H1 (cell line): ENCODE measurements around the gene SPOCK3. TPM values are rescaled to one million over a fixed set of nuclear protein-coding genes. Genes with fewer than 3 reads are reported as not detected.

Source experiments
- CTCF ChIA-PET: fragments of 300-600 bp; sonication (Branson Sonifier 250); formaldehyde crosslinking; loops from one replicate; lab custom pipeline; 2021; ENCODE audit not compliant: partially characterized antibody; lab: Charles Lee
- POLR2A ChIA-PET: fragments of 300-600 bp; sonication (Branson Sonifier 250); formaldehyde crosslinking; loops from one replicate; lab custom pipeline; 2021; ENCODE audit warnings: inconsistent platforms; ENCODE audit not compliant: partially characterized antibody; lab: Charles Lee
- DNase-seq, 2 experiments: peaks; one replicate each; pipeline versions ENCODE4 v3.0.0 to v3.0.0-alpha.2; 2010 to 2022; ENCODE audit warnings: low spot score in 2 of 2, low read depth in 1 of 2, mixed read lengths in 1 of 2
- FAIRE-seq: peaks from 2 replicates; lab custom pipeline; 2011; peaks lifted over from hg19 to GRCh38; lab: Jason Lieb, UNC
- H2AFZ ChIP-seq: 2 replicates; pipeline ENCODE4 v1.8.1; 2012; ENCODE audit warnings: low read length, inconsistent platforms
- H2AK5ac ChIP-seq: 2 replicates; pipeline ENCODE4 v1.6.1; 2013; ENCODE audit warnings: low read depth, low read length
- H2BK120ac ChIP-seq: replicated peaks from 2 replicates; pipeline ENCODE3; 2013; ENCODE audit warnings: low read depth, low read length, inconsistent platforms
- H2BK12ac ChIP-seq: 2 replicates; pipeline ENCODE4 v1.6.1; 2013; ENCODE audit warnings: low read depth, low read length
- H2BK15ac ChIP-seq: 2 replicates; pipeline ENCODE4 v1.6.1; 2013; ENCODE audit warnings: low read length
- H2BK20ac ChIP-seq: 2 replicates; pipeline ENCODE4 v1.6.1; 2013; ENCODE audit warnings: low read length
- H2BK5ac ChIP-seq: 2 replicates; pipeline ENCODE4 v1.6.1; 2013; ENCODE audit warnings: low read depth, low read length
- H3K14ac ChIP-seq: 2 replicates; pipeline ENCODE4 v1.6.1; 2013; ENCODE audit warnings: inconsistent platforms; ENCODE audit not compliant: insufficient read length
- H3K18ac ChIP-seq: 2 replicates; pipeline ENCODE4 v1.6.1; 2013; ENCODE audit warnings: low read length; ENCODE audit errors: extremely low read depth
- H3K23ac ChIP-seq: 2 replicates; pipeline ENCODE4 v1.6.1; 2013; ENCODE audit warnings: inconsistent platforms; ENCODE audit not compliant: insufficient read length
- H3K23me2 ChIP-seq: 2 replicates; pipeline ENCODE4 v1.6.1; 2013; ENCODE audit warnings: low read depth, low read length
- H3K27ac ChIP-seq: 2 replicates; pipeline ENCODE4 v1.6.1; 2011; ENCODE audit warnings: low read depth, low read length, inconsistent platforms
- H3K27me3 ChIP-seq, 4 experiments: replicated peaks in 1 of 4; 1 replicate in 1 of 4; 2 replicates in 3 of 4; pipeline versions ENCODE4 v1.6.1 to v1.8.1; 2011 to 2013; ENCODE audit warnings: low read length in 3 of 4, mild to moderate bottlenecking in 3 of 4, inconsistent platforms in 2 of 4, mixed read lengths in 2 of 4, moderate library complexity in 1 of 4; ENCODE audit not compliant: control insufficient read depth in 3 of 4, insufficient read depth in 3 of 4; ENCODE audit errors: extremely low read depth in 1 of 4
- H3K36me3 ChIP-seq, 4 experiments: 2 replicates each; pipeline versions ENCODE4 v1.6.1 to v1.8.1; 2011 to 2013; ENCODE audit warnings: mild to moderate bottlenecking in 4 of 4, low read length in 3 of 4, moderate library complexity in 2 of 4, control low read depth in 1 of 4, inconsistent platforms in 1 of 4; ENCODE audit not compliant: insufficient read depth in 4 of 4, control insufficient read depth in 2 of 4
- H3K4ac ChIP-seq: replicated peaks from 2 replicates; pipeline ENCODE3; 2013; ENCODE audit warnings: low read length, low read depth, mixed read lengths, inconsistent platforms; ENCODE audit not compliant: insufficient read length
- H3K4me1 ChIP-seq, 4 experiments: replicated peaks in 1 of 4; 1 replicate in 1 of 4; 2 replicates in 3 of 4; pipeline versions ENCODE4 v1.6.1 to v1.8.1; 2011 to 2013; ENCODE audit warnings: low read length in 3 of 4, inconsistent platforms in 2 of 4, mixed read lengths in 1 of 4; ENCODE audit not compliant: insufficient read depth in 4 of 4, control insufficient read depth in 3 of 4
- H3K4me2 ChIP-seq, 2 experiments: 2 replicates each; pipeline versions ENCODE4 v1.6.1 to v1.8.1; 2011 to 2013; ENCODE audit warnings: low read depth in 2 of 2, low read length in 2 of 2, control low read depth in 1 of 2, inconsistent platforms in 1 of 2, mild to moderate bottlenecking in 1 of 2; ENCODE audit not compliant: insufficient read depth in 1 of 2
- H3K4me3 ChIP-seq, 4 experiments: fragments of 200-600, 300-600 bp in 1 of 4; sonication (generic), shearing (Covaris generic), sonication (Bioruptor Twin) in 1 of 4; 2 replicates each; pipeline versions ENCODE4 v1.5.1 to v1.8.1; 2011 to 2016; ENCODE audit warnings: low read length in 4 of 4, low read depth in 3 of 4, control low read depth in 2 of 4, inconsistent platforms in 2 of 4, mild to moderate bottlenecking in 2 of 4, mixed read lengths in 1 of 4, moderate library complexity in 1 of 4; ENCODE audit not compliant: insufficient read depth in 2 of 4; ENCODE audit errors: extremely low read depth in 1 of 4
- H3K56ac ChIP-seq: replicated peaks from 2 replicates; pipeline ENCODE3; 2013; ENCODE audit warnings: low read depth, mild to moderate bottlenecking, mixed read lengths, low read length, inconsistent platforms; ENCODE audit not compliant: insufficient read length
- H3K79me1 ChIP-seq: 2 replicates; pipeline ENCODE4 v1.6.1; 2013; ENCODE audit warnings: low read depth, low read length, control low read depth
- H3K79me2 ChIP-seq, 2 experiments: 2 replicates each; pipeline versions ENCODE4 v1.6.1 to v1.8.1; 2012 to 2013; ENCODE audit warnings: low read length in 2 of 2, mild to moderate bottlenecking in 2 of 2, inconsistent platforms in 1 of 2; ENCODE audit not compliant: insufficient read depth in 2 of 2, control insufficient read depth in 1 of 2
- H3K9ac ChIP-seq, 4 experiments: replicated peaks in 1 of 4; 1 replicate in 1 of 4; 2 replicates in 3 of 4; pipeline versions ENCODE4 v1.6.1 to v1.8.1; 2011 to 2013; ENCODE audit warnings: low read depth in 3 of 4, low read length in 3 of 4, control low read depth in 2 of 4, mild to moderate bottlenecking in 2 of 4, moderate library complexity in 2 of 4, inconsistent platforms in 1 of 4; ENCODE audit errors: extremely low read depth in 1 of 4
- H3K9me3 ChIP-seq, 2 experiments: 2 replicates each; pipeline versions ENCODE4 v1.6.1 to v1.8.1; 2012 to 2013; ENCODE audit warnings: mild to moderate bottlenecking in 2 of 2, moderate library complexity in 2 of 2, control low read depth in 1 of 2, inconsistent platforms in 1 of 2, low read depth in 1 of 2, low read length in 1 of 2, mixed read lengths in 1 of 2; ENCODE audit not compliant: insufficient read depth in 2 of 2
- H4K20me1 ChIP-seq, 2 experiments: replicated peaks in 1 of 2; 2 replicates each; pipeline versions ENCODE3 to v1.8.1; 2011 to 2013; ENCODE audit warnings: inconsistent platforms in 2 of 2, low read length in 2 of 2, mild to moderate bottlenecking in 1 of 2; ENCODE audit not compliant: insufficient read depth in 2 of 2, control insufficient read depth in 1 of 2
- H4K5ac ChIP-seq: 2 replicates; pipeline ENCODE4 v1.6.1; 2013; ENCODE audit warnings: low read length, low read depth, mixed read lengths, inconsistent platforms; ENCODE audit not compliant: insufficient read length
- H4K8ac ChIP-seq: 2 replicates; pipeline ENCODE4 v1.8.0; 2013; ENCODE audit warnings: mild to moderate bottlenecking, moderate library complexity, low read length, inconsistent platforms; ENCODE audit not compliant: insufficient read depth; ENCODE audit errors: extremely low read depth
- H4K91ac ChIP-seq: replicated peaks from 2 replicates; pipeline ENCODE3; 2013; ENCODE audit warnings: low read length, mixed read lengths, inconsistent platforms; ENCODE audit not compliant: insufficient read length
- ATF3 ChIP-seq: IDR thresholded peaks from 2 replicates; pipeline ENCODE4 v1.6.1; 2011; ENCODE audit warnings: low read depth, mild to moderate bottlenecking, low read length; ENCODE audit not compliant: insufficient read depth
- BCL11A ChIP-seq, 2 experiments: IDR thresholded peaks; one replicate each; pipeline ENCODE4 v1.6.1; 2011; ENCODE audit warnings: low read depth in 2 of 2, low read length in 2 of 2, mild to moderate bottlenecking in 2 of 2
- BRCA1 ChIP-seq: IDR thresholded peaks from 2 replicates; pipeline ENCODE4 v1.6.1; 2012; ENCODE audit warnings: low read depth, low read length, improper control_type of control experiment
- CTBP2 ChIP-seq: IDR thresholded peaks from 2 replicates; pipeline ENCODE4 v1.7.0; 2011; ENCODE audit warnings: borderline replicate concordance, mild to moderate bottlenecking, moderate library complexity, mixed read lengths, low read length; ENCODE audit not compliant: insufficient read depth, insufficient read length
- JUN ChIP-seq: IDR thresholded peaks from 2 replicates; pipeline ENCODE4 v1.6.1; 2011; ENCODE audit warnings: low read depth, mild to moderate bottlenecking, improper control_type of control experiment, low read length
- PHF8 ChIP-seq: fragments of 200-600 bp; sonication (generic); conservative IDR thresholded peaks from 2 replicates; pipeline ENCODE4 v1.7.1; 2012; ENCODE audit warnings: low read depth, mild to moderate bottlenecking, inconsistent platforms, low read length, moderate library complexity
- SAP30 ChIP-seq: fragments of 300-600 bp; sonication (generic); IDR thresholded peaks from 2 replicates; pipeline ENCODE4 v1.7.1; 2012; ENCODE audit warnings: low read length, moderate library complexity, mild to moderate bottlenecking, inconsistent platforms; ENCODE audit not compliant: insufficient read depth, insufficient replicate concordance
- SIRT6 ChIP-seq: IDR thresholded peaks from one replicate; pipeline ENCODE4 v1.7.1; 2012; ENCODE audit warnings: low read length, inconsistent platforms
- SP4 ChIP-seq: IDR thresholded peaks from 2 replicates; pipeline ENCODE4 v1.6.1; 2012; ENCODE audit warnings: low read length, inconsistent platforms
- TAF7 ChIP-seq: optimal IDR thresholded peaks from 2 replicates; pipeline ENCODE3; 2011; ENCODE audit warnings: low read depth, mild to moderate bottlenecking, inconsistent platforms, low read length, moderate library complexity, borderline replicate concordance
- TBP ChIP-seq: IDR thresholded peaks from 2 replicates; pipeline ENCODE4 v1.6.1; 2011; ENCODE audit warnings: low read depth, low read length, improper control_type of control experiment
- TCF12 ChIP-seq: IDR thresholded peaks from 2 replicates; pipeline ENCODE4 v1.6.1; 2011; ENCODE audit warnings: low read depth, mild to moderate bottlenecking, low read length
- TEAD4 ChIP-seq: IDR thresholded peaks from 2 replicates; pipeline ENCODE4 v1.6.1; 2012; ENCODE audit warnings: low read depth, low read length, inconsistent platforms, mixed read lengths
- WGBS, 2 experiments: shearing (Covaris generic) in 1 of 2; methylation state at CpG; one replicate each; pipeline versions ENCODE4 v1.1.6 to v1.1.7; 2013 to 2015; ENCODE audit warnings: low lambda C conversion rate in 2 of 2, mixed read lengths in 2 of 2, inconsistent platforms in 1 of 2, low coverage in 1 of 2, missing lambda C conversion rate in 1 of 2; ENCODE audit not compliant: insufficient replicate concordance in 2 of 2, insufficient coverage in 1 of 2, insufficient read length in 1 of 2; ENCODE audit errors: extremely low coverage in 1 of 2, missing lambda C conversion rate in 1 of 2; 5-methylcytosine and 5-hydroxymethylcytosine counted together
- polyA plus RNA-seq, 7 experiments: library from polyadenylated mRNA; depleted of rRNA in 3 of 7; stranded (reverse) in 5 of 7; unstranded in 2 of 7; fragments of >200 nt in 5 of 7; fragments of 200-250 nt in 2 of 7; gene quantifications; 1 replicate in 5 of 7; 2 replicates in 1 of 7; 4 replicates in 1 of 7; pipeline versions ENCODE4 v1.2.1 to v1.2.3, GENCODE V29; 2011 to 2013; ENCODE audit warnings: missing spikeins in 2 of 7, mixed read lengths in 2 of 7
- total RNA-seq: library from RNA; stranded (reverse); fragmentation: NEBNext Ultra II Directional; extraction: Animal tissue kit (Norgen Biotek cat#: 25700); gene quantifications from 2 replicates; pipeline ENCODE4 v1.2.1, GENCODE V29; 2021

Gene SPOCK3
- total and polyA plus RNA-seq, 2 of the 8 experiments (the other 6 are each of a cell fraction or from before 2014, with no cell fraction given) = 0.14 to 0.60 TPM

- no peaks in the 10 kb centered on the region for H3K36me3 ChIP-seq
- no peak overlapping the region for H3K27ac ChIP-seq
- H2BK120ac ChIP-seq = no peak overlapping the region
- no peak overlapping the region for H3K4ac ChIP-seq
- no peak overlapping the region for H4K8ac ChIP-seq
- no peaks in the 10 kb centered on the region for H4K20me1 ChIP-seq
- H2AK5ac ChIP-seq = no peak overlapping the region
- CTCF ChIA-PET = no interaction called here
- no peaks in the 10 kb centered on the region for H3K9me3 ChIP-seq
- H3K14ac ChIP-seq = no peak overlapping the region
- 96% methylated on average over 1 of the region's 1 CpG; no CpG with 5 or more reads in 1 of the 2 experiments for WGBS, 2 experiments
- H2BK15ac ChIP-seq = no peak overlapping the region
- no peaks in the 10 kb centered on the region for H3K23me2 ChIP-seq
- no peak overlapping the region for H3K4me3 ChIP-seq
- H2BK20ac ChIP-seq = no peak overlapping the region
- H4K5ac ChIP-seq = no peak overlapping the region
- H3K18ac ChIP-seq = no peak overlapping the region
- DNase-seq (no peak), FAIRE-seq (no peak)
- H4K91ac ChIP-seq = no peak overlapping the region
- no peaks in the 10 kb centered on the region for H3K27me3 ChIP-seq
- H2BK12ac ChIP-seq = no peak overlapping the region
- H3K56ac ChIP-seq = no peak overlapping the region
- peaks cover 0 to 6% (median 2%) of the 10 kb centered on the region in 4 experiments; a peak in 1 of 7 replicates for H3K4me1 ChIP-seq
- POLR2A ChIA-PET = no interaction called here
- H3K23ac ChIP-seq = no peak overlapping the region
- no peak overlapping the region for H2BK5ac ChIP-seq
- H3K4me2 ChIP-seq = no peak overlapping the region
- no peaks in the 10 kb centered on the region for H3K79me2 ChIP-seq
- H2AFZ ChIP-seq = no peak overlapping the region
- H3K79me1 ChIP-seq = no peaks in the 10 kb centered on the region
- no peak overlapping the region for H3K9ac ChIP-seq
- TF ChIP-seq TAF7 (no peak), TEAD4 (no peak), JUN (no peak), SIRT6 (no peak), ATF3 (no peak), TCF12 (no peak), SP4 (no peak), CTBP2 (no peak), BCL11A (IDR thresholded peaks at IDR 0.05; ENCODE audit: low read depth in 2 of 2, low read length in 2 of 2) (no peak), TBP (no peak), BRCA1 (no peak), PHF8 (no peak), SAP30 (no peak)
Measured at GRCh38 chr4:166724369-166724768, 509.9 kb downstream of the SPOCK3 start.
